PC-9 (cell line): ENCODE measurements around the gene ADGRV1. TPM values are rescaled to one million over a fixed set of nuclear protein-coding genes. Genes with fewer than 3 reads are reported as not detected.
"Not testable (repeated sequence)": the region's sequence is repeated elsewhere in the genome, so short reads cannot be mapped to it uniquely, and the experiment has no call there.

Source experiments
- BruUV-seq: library from RNA; stranded (reverse); fragments of 400-500 nt; replicated peaks from 2 replicates; lab custom pipeline; 2021; lab: Mats Ljungman, UMichigan
- CTCF ChIA-PET: fragments of 300-600 bp; sonication (Branson Sonifier 250); formaldehyde crosslinking; loops from one replicate; lab custom pipeline; 2022; ENCODE audit warnings: antibody characterized with exemption; lab: Charles Lee
- POLR2A ChIA-PET: fragments of 300-600 bp; sonication (Branson Sonifier 250); formaldehyde crosslinking; loops from one replicate; lab custom pipeline; 2022; ENCODE audit warnings: antibody characterized with exemption; ENCODE audit not compliant: unreplicated experiment; lab: Charles Lee
- DNase-seq, 2 experiments: peaks; one replicate each; pipeline versions ENCODE4 v3.0.0 to v3.0.0-alpha.2; 2015 to 2022; ENCODE audit warnings: mixed read lengths in 1 of 2
- H2AFZ ChIP-seq: fragments of 200-600 bp; sonication (generic); 2 replicates; pipeline ENCODE4 v1.8.1; 2017; ENCODE audit warnings: antibody characterized with exemption
- H3F3A ChIP-seq: fragments of 200-600 bp; sonication (generic); 2 replicates; pipeline ENCODE4 v1.8.1; 2017; ENCODE audit warnings: antibody characterized with exemption, mild to moderate bottlenecking, low read depth; ENCODE audit not compliant: insufficient read depth
- H3K27ac ChIP-seq: fragments of 200-600 bp; sonication (generic); 2 replicates; pipeline ENCODE4 v1.6.1; 2016; ENCODE audit warnings: mixed run types
- H3K27me3 ChIP-seq: fragments of 200-600 bp; sonication (generic); 2 replicates; pipeline ENCODE4 v1.6.1; 2016; ENCODE audit warnings: low read depth, mixed run types; ENCODE audit not compliant: insufficient read depth
- H3K36me3 ChIP-seq: fragments of 200-600 bp; sonication (generic); 2 replicates; pipeline ENCODE4 v1.6.1; 2016; ENCODE audit warnings: low read depth, mixed run types
- H3K4me1 ChIP-seq: fragments of 200-600 bp; sonication (generic); replicated peaks from 2 replicates; pipeline ENCODE4 v1.6.1; 2016; ENCODE audit warnings: mixed run types; ENCODE audit not compliant: insufficient read depth
- H3K4me2 ChIP-seq: fragments of 200-600 bp; sonication (generic); 2 replicates; pipeline ENCODE4 v1.6.1; 2017; ENCODE audit warnings: mixed run types
- H3K4me3 ChIP-seq: fragments of 200-600 bp; sonication (generic); 2 replicates; pipeline ENCODE4 v1.6.1; 2016; ENCODE audit warnings: mixed run types
- H3K79me2 ChIP-seq: fragments of 200-600 bp; sonication (generic); 2 replicates; pipeline ENCODE4 v1.6.1; 2017; ENCODE audit warnings: low read depth, mixed run types
- H3K9me2 ChIP-seq: fragments of 200-600 bp; sonication (generic); 2 replicates; pipeline ENCODE4 v1.8.1; 2017; ENCODE audit warnings: mild to moderate bottlenecking; ENCODE audit not compliant: insufficient read depth
- H3K9me3 ChIP-seq: fragments of 200-600 bp; sonication (generic); 2 replicates; pipeline ENCODE4 v1.8.1; 2016; ENCODE audit warnings: low read depth; ENCODE audit not compliant: insufficient read depth
- H4K20me1 ChIP-seq: fragments of 200-600 bp; sonication (generic); 2 replicates; pipeline ENCODE4 v1.8.1; 2017; ENCODE audit not compliant: insufficient read depth
- EZH2 ChIP-seq: fragments of 200-600 bp; sonication (generic); IDR thresholded peaks from 2 replicates; pipeline ENCODE4 v1.8.0; 2017; ENCODE audit warnings: antibody characterized with exemption, low read depth
- intact Hi-C: fragments of 100-400 bp; cut with micrococcal nuclease; formaldehyde crosslinking; loops from one replicate; pipeline ENCODE4 v1.10.0; 2022; ENCODE audit not compliant: unreplicated experiment
- total RNA-seq: library from RNA; stranded (reverse); gene quantifications from 2 replicates; pipeline ENCODE4 v1.2.3, GENCODE V29; 2021
- TF ChIP-seq, protein P1 (sequence below): fragments of 200-600 bp; sonication (generic); conservative IDR thresholded peaks from 2 replicates; pipeline ENCODE4 v1.6.1; 2017; ENCODE audit warnings: mixed run types, antibody characterized with exemption, mild to moderate bottlenecking, moderate library complexity

The ADGRV1 gene
- total RNA-seq, 1 experiment from 2014 or later: 1.0 TPM

GRCh38 chr5:91038180-91038808 is 479.7 kb downstream of the ADGRV1 start:
- no peak for DNase-seq
- ChIA-PET POLR2A (no interaction called here), CTCF (no interaction called here)
- H3K36me3 ChIP-seq: no peaks in the 10 kb centered on the region
- H3K9me2 ChIP-seq: no peaks in the 10 kb centered on the region
- no peaks in the 10 kb centered on the region for H3K27me3 ChIP-seq
- intact Hi-C loops: no loop called here
- no peak for TF ChIP-seq EZH2
- TF ChIP-seq, protein P1, sequence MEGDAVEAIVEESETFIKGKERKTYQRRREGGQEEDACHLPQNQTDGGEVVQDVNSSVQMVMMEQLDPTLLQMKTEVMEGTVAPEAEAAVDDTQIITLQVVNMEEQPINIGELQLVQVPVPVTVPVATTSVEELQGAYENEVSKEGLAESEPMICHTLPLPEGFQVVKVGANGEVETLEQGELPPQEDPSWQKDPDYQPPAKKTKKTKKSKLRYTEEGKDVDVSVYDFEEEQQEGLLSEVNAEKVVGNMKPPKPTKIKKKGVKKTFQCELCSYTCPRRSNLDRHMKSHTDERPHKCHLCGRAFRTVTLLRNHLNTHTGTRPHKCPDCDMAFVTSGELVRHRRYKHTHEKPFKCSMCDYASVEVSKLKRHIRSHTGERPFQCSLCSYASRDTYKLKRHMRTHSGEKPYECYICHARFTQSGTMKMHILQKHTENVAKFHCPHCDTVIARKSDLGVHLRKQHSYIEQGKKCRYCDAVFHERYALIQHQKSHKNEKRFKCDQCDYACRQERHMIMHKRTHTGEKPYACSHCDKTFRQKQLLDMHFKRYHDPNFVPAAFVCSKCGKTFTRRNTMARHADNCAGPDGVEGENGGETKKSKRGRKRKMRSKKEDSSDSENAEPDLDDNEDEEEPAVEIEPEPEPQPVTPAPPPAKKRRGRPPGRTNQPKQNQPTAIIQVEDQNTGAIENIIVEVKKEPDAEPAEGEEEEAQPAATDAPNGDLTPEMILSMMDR: no peak
- no peak overlapping the region for H3K27ac ChIP-seq
- no TSS peak for BruUV-seq
- no peaks in the 10 kb centered on the region for H3K79me2 ChIP-seq
- H3K4me2 ChIP-seq: no peak overlapping the region
- H3K9me3 ChIP-seq: no peaks in the 10 kb centered on the region
- no peak overlapping the region for H2AFZ ChIP-seq
- H3K4me1 ChIP-seq: no peaks in the 10 kb centered on the region
- no peaks in the 10 kb centered on the region for H4K20me1 ChIP-seq
- H3K4me3 ChIP-seq: no peak overlapping the region
- H3F3A ChIP-seq: no peaks in the 10 kb centered on the region

GRCh38 chr5:91041132-91041531 is 482.5 kb downstream of the ADGRV1 start:
- H3K4me3 ChIP-seq, CTCF ChIA-PET, H4K20me1 ChIP-seq, DNase-seq, H3F3A ChIP-seq, H3K27me3 ChIP-seq, H3K4me2 ChIP-seq, H3K9me2 ChIP-seq, POLR2A ChIA-PET, intact Hi-C loops, BruUV-seq, H2AFZ ChIP-seq, H3K9me3 ChIP-seq, H3K36me3 ChIP-seq, H3K79me2 ChIP-seq, H3K4me1 ChIP-seq, H3K27ac ChIP-seq: not testable (repeated sequence)

DNA sequence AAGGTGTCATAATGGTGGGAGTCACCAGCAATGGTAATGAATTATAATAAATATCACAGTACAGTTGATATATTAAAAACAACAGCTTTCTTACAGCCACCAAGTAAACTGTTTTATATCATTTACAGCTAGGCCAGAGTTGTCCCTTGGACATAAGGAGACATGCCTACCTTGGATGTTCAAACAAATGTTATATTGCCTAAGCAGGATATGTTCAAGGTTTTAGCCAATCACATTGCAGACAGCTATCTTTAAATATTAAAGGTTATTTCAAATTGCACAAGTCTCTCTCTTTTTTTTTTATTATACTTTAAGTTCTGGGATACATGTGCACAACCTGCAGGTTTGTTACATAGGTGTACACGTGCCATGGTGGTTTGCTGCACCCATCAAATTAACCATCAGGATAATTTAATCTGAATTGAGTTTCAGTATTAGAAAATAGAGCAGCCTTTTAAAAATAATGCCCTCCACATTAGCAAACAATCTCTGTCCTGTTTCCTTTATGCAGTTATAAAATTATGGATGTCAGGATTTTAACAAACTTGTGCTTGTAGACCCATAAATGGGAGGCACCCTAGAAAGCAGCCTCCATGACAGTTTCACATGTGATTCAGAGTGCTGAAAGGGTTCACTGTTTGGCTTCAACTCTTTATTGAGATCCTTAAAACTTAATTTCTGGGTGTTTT is 483.8 kb downstream of the ADGRV1 start:
- no peak overlapping the region for H3K4me3 ChIP-seq
- H3K4me2 ChIP-seq: no peak overlapping the region
- no peaks in the 10 kb centered on the region for H3K4me1 ChIP-seq
- H3K27me3 ChIP-seq: no peaks in the 10 kb centered on the region
- no peaks in the 10 kb centered on the region for H3F3A ChIP-seq
- no TSS peak for BruUV-seq
- peak overlapping the region; percentile 50; the same call in 1 of the 2 replicates for H2AFZ ChIP-seq
- intact Hi-C loops: no loop called here
- CTCF ChIA-PET: no interaction called here
- H3K9me3 ChIP-seq: no peaks in the 10 kb centered on the region
- POLR2A ChIA-PET: no interaction called here
- H3K27ac ChIP-seq: no peak overlapping the region
- DNase-seq: no peak
- H3K79me2 ChIP-seq: no peaks in the 10 kb centered on the region
- no peaks in the 10 kb centered on the region for H3K9me2 ChIP-seq
- no peaks in the 10 kb centered on the region for H4K20me1 ChIP-seq
- TF ChIP-seq, protein P1: no peak
- TF ChIP-seq EZH2: no peak
- no peaks in the 10 kb centered on the region for H3K36me3 ChIP-seq
